T-helper 2 cell treated with Interferon-gamma antibody and Interleukin-4, amounts not matched to agents 100 ng/mL and 5 ng/mL, for 36 hours (primary cell): ENCODE data around the gene CCNL2. TPM values are rescaled to one million over a fixed set of nuclear protein-coding genes. Genes with fewer than 3 reads are reported as not detected.
"Not testable (repeated sequence)": the region's sequence is repeated elsewhere in the genome, so short reads cannot be mapped to it uniquely, and the experiment has no call there.

Source experiments
- intact Hi-C: fragments of 100-400 bp; cut with micrococcal nuclease; formaldehyde crosslinking; loops from one replicate; pipeline ENCODE4 v1.15.1; 2023
- total RNA-seq: library from RNA; stranded (reverse); gene quantifications from 2 replicates; pipeline ENCODE4 v1.2.3, GENCODE V29; 2022

CCNL2 gene
- total RNA-seq, 1 donor from 2014 or later, result 111 TPM

GRCh38 chr1:1432951-1433803 is 34.0 kb upstream of the CCNL2 start:
- intact Hi-C loops, result no loop called here

GRCh38 chr1:1432274-1432950 is 33.3 kb upstream of the CCNL2 start:
- intact Hi-C loops, result no loop called here

- intact Hi-C loops, result no loop called here
These were observed 32.7 kb upstream of the CCNL2 start for GRCh38 chr1:1431845-1432273.

GRCh38 chr1:1430992-1431844 is 32.1 kb upstream of the CCNL2 start:
- intact Hi-C loops, result no loop called here

GRCh38 chr1:1430114-1430982 is 31.2 kb upstream of the CCNL2 start:
- intact Hi-C loops, result no loop called here

- intact Hi-C loops, result no loop called here
These were observed 30.5 kb upstream of the CCNL2 start for GRCh38 chr1:1429671-1430073.

- intact Hi-C loops, result not testable (repeated sequence)
These were observed 29.8 kb upstream of the CCNL2 start for GRCh38 chr1:1428967-1429366.

GRCh38 chr1:1428174-1428573 is 29.0 kb upstream of the CCNL2 start:
- intact Hi-C loops, result no loop called here

- intact Hi-C loops, result no loop called here
These were observed 28.6 kb upstream of the CCNL2 start for GRCh38 chr1:1427820-1428148.

GRCh38 chr1:1427106-1427819 is 28.1 kb upstream of the CCNL2 start:
- intact Hi-C loops, result no loop called here

- intact Hi-C loops, result no loop called here
These were observed 27.5 kb upstream of the CCNL2 start for GRCh38 chr1:1426496-1427105.

- intact Hi-C loops, result no loop called here
These were observed 26.8 kb upstream of the CCNL2 start for GRCh38 chr1:1425753-1426495.

GRCh38 chr1:1425426-1425752 is 26.3 kb upstream of the CCNL2 start:
- intact Hi-C loops, result no loop called here

- intact Hi-C loops, result no loop called here
These were observed 25.6 kb upstream of the CCNL2 start for GRCh38 chr1:1424707-1425106.

GRCh38 chr1:1423245-1423597 is 24.1 kb upstream of the CCNL2 start:
- intact Hi-C loops, result no loop called here

- intact Hi-C loops, result no loop called here
These were observed 23.5 kb upstream of the CCNL2 start for GRCh38 chr1:1422465-1423244.

- intact Hi-C loops, result no loop called here
These were observed 22.9 kb upstream of the CCNL2 start for GRCh38 chr1:1421907-1422464.
